ENCODE measurements around the gene GGTLC3.
"Not testable (repeated sequence)": the region's sequence is repeated elsewhere in the genome, so short reads cannot be mapped to it uniquely, and the experiment has no call there.

GRCh38 chr22:18543400-18543799, 25.4 kb upstream of the GGTLC3 start:
- TF ChIP-seq CTCF (IDR thresholded peaks at IDR 0.05; ENCODE audit: low read length); EZH2 (IDR thresholded peaks at IDR 0.05; ENCODE audit: borderline replicate concordance, low read length): not testable (repeated sequence)
